Measurements from ENCODE around the gene NEMF. TPM values are rescaled to one million over a fixed set of nuclear protein-coding genes. Genes with fewer than 3 reads are reported as not detected.

Gene NEMF
- total RNA-seq, 1 experiment from 2014 or later, result 50.1 TPM

- TF ChIP-seq HMGXB4 (CRISPR knock-in tag; IDR thresholded peaks at IDR 0.05) (peak; percentile 48; the same call in 1 of the 2 replicates), ZNF532 (CRISPR knock-in tag; IDR thresholded peaks at IDR 0.05; ENCODE audit: borderline replicate concordance) (peak; percentile 18; the same call in 1 of the 2 replicates), FOXK1 (CRISPR knock-in tag; IDR thresholded peaks at IDR 0.05) (0 out of 2 replicates have a peak, but pooled peaks have one; percentile 2), NFATC4 (CRISPR knock-in tag; IDR thresholded peaks at IDR 0.05) (0 out of 2 replicates have a peak, but pooled peaks have one; percentile 9)
Observed at GRCh38 chr14:49862089-49862673, 9.6 kb upstream of the NEMF start (continued).

- H3K4me1 Mint-ChIP-seq, result peaks cover 12% of the 10 kb centered on the region
- no peaks in the 10 kb centered on the region for H3K9me3 Mint-ChIP-seq
- no peak overlapping the region for H3K27ac Mint-ChIP-seq
- peak; percentile 36 for ATAC-seq
- H3K4me3 Mint-ChIP-seq, result no peak overlapping the region
- H3K36me3 Mint-ChIP-seq, result no peaks in the 10 kb centered on the region
- peaks cover 3% of the 10 kb centered on the region; the same call in 1 of the 2 replicates for H3K27me3 Mint-ChIP-seq (ENCODE audit: low read depth)
- peak; percentile 43 for DNase-seq (ENCODE audit: low spot score)
- no peak for TF ChIP-seq ATF1 (CRISPR knock-in tag; IDR thresholded peaks at IDR 0.05)
- 0 out of 2 replicates have a peak, but pooled peaks have one; percentile 9 for TF ChIP-seq FOXK1 (CRISPR knock-in tag; IDR thresholded peaks at IDR 0.05)
- TF ChIP-seq ATF3 (CRISPR knock-in tag; conservative IDR thresholded peaks at IDR 0.05), result no peak
- TF ChIP-seq PRDM15 (CRISPR knock-in tag; IDR thresholded peaks at IDR 0.05), result no peak
- POLR2A ChIA-PET, result interaction anchor here (0.7 to 2.4 kb wide), 7 partner anchors 8 to 450 kb away, joined by 3 to 22 read pairs (median 5); partner anchors contain the start of genes DMAC2L, L2HGDH, MGAT2 and NEMF
- CTCF ChIA-PET, result interaction anchor here (0.6 to 3.8 kb wide), 24 partner anchors 9 to 397 kb away, joined by 3 to 86 read pairs (median 5); partner anchors contain the start of genes KLHDC2, MGAT2, NEMF and RPL36AL
Observed at GRCh38 chr14:49861699-49862088, 9.1 kb upstream of the NEMF start.

GRCh38 chr14:49860988-49861698, 8.6 kb upstream of the NEMF start:
- DNase-seq (ENCODE audit: low spot score) (no peak), ATAC-seq (no peak)
- no peak overlapping the region for H3K27ac Mint-ChIP-seq
- no peak overlapping the region; the same call in 1 of the 2 replicates for H3K4me3 Mint-ChIP-seq
- H3K36me3 Mint-ChIP-seq, result no peaks in the 10 kb centered on the region
- POLR2A ChIA-PET, result interaction anchor here (0.6 to 2.4 kb wide), 3 partner anchors 9 to 255 kb away, joined by 3 to 22 read pairs (median 12); partner anchors contain the start of genes NEMF and VCPKMT
- CTCF ChIA-PET, result interaction anchor here (0.7 to 3.8 kb wide), 13 partner anchors 8 to 241 kb away, joined by 3 to 86 read pairs (median 5); partner anchors contain the start of genes KLHDC2, MGAT2, NEMF and RPL36AL
- peaks cover 12% of the 10 kb centered on the region for H3K4me1 Mint-ChIP-seq
- peaks cover 3% of the 10 kb centered on the region; the same call in 1 of the 2 replicates for H3K27me3 Mint-ChIP-seq (ENCODE audit: low read depth)
- no peaks in the 10 kb centered on the region for H3K9me3 Mint-ChIP-seq
- no peak for TF ChIP-seq NFATC4 (CRISPR knock-in tag; IDR thresholded peaks at IDR 0.05)
- no peak for TF ChIP-seq PRDM15 (CRISPR knock-in tag; IDR thresholded peaks at IDR 0.05)
- TF ChIP-seq MLX (CRISPR knock-in tag; IDR thresholded peaks at IDR 0.05), result no peak
- no peak for TF ChIP-seq NFE2L1 (CRISPR knock-in tag; IDR thresholded peaks at IDR 0.05)
- TF ChIP-seq FOXP4 (CRISPR knock-in tag; IDR thresholded peaks at IDR 0.05), result no peak
